K562 (cell line): ENCODE results near the gene PRRC2B. TPM values are rescaled to one million over a fixed set of nuclear protein-coding genes. Genes with fewer than 3 reads are reported as not detected.
A peak's percentile ranks its signal among the peaks of the same experiment; 100 is the strongest.

ENCODE experiments used
- ATAC-seq: fragments of 200-7000 bp; cut with Tn5 transposase; 3 replicates; pipeline ENCODE4 v1.9.1; 2020; ENCODE audit warnings: moderate library complexity
- BruUV-seq: library from RNA; stranded (reverse); fragments of 400-500 nt; replicated peaks from 2 replicates; lab custom pipeline; 2021; lab: Mats Ljungman, UMichigan
- CTCF ChIA-PET: fragments of 300-600 bp; formaldehyde crosslinking; extraction: SDS; loops from one replicate; lab custom pipeline; 2021; ENCODE audit warnings: low intra/inter-chr PET ratio; lab: Yijun Ruan, JAX
- POLR2A ChIA-PET: fragments of 300-600, 350-650 bp; sonication (Branson Sonifier 250); formaldehyde crosslinking; extraction: SDS; loops from one replicate; lab custom pipeline; 2021; ENCODE audit warnings: antibody characterized with exemption, inconsistent platforms; lab: Yijun Ruan, JAX
- DNase-seq, 4 experiments: peaks; one replicate each; pipeline versions ENCODE4 v3.0.0 to v3.0.0-alpha.2; 2011 to 2018; ENCODE audit warnings: low spot score in 3 of 4, mixed read lengths in 3 of 4; ENCODE audit errors: extremely low read depth in 1 of 4
- FAIRE-seq: peaks from 2 replicates; lab custom pipeline; 2011; peaks lifted over from hg19 to GRCh38; lab: Jason Lieb, UNC
- H2AFZ ChIP-seq: 2 replicates; pipeline ENCODE4 v1.6.0; 2011; ENCODE audit warnings: low read depth, low read length, control low read depth, inconsistent platforms
- H3K27ac ChIP-seq: fragments of 200-600 bp; 3 replicates; pipeline ENCODE4 v1.8.0; 2011; ENCODE audit warnings: low read depth, mild to moderate bottlenecking, control low read depth, inconsistent platforms, low read length, moderate library complexity, mixed read lengths; ENCODE audit errors: extremely low read depth
- H3K27me3 ChIP-seq, 2 experiments: fragments of 300-600 bp in 1 of 2; 2 replicates in 1 of 2; 3 replicates in 1 of 2; pipeline versions ENCODE4 v1.6.0 to v1.8.0; 2011; ENCODE audit warnings: inconsistent platforms in 2 of 2, low read length in 2 of 2, mild to moderate bottlenecking in 1 of 2, mixed read lengths in 1 of 2, moderate library complexity in 1 of 2; ENCODE audit not compliant: control insufficient read depth in 2 of 2, insufficient read depth in 2 of 2
- H3K36me3 ChIP-seq: fragments of 300-600 bp; 3 replicates; pipeline ENCODE4 v1.8.0; 2011; ENCODE audit warnings: mild to moderate bottlenecking, low read length, inconsistent platforms; ENCODE audit not compliant: control insufficient read depth, insufficient read depth
- H3K4me1 ChIP-seq, 2 experiments: fragments of 200-600 bp in 1 of 2; replicated peaks in 1 of 2; 2 replicates in 1 of 2; 3 replicates in 1 of 2; pipeline versions ENCODE4 v1.5.1 to v1.8.0; 2011; ENCODE audit warnings: inconsistent platforms in 2 of 2, low read length in 2 of 2, mild to moderate bottlenecking in 1 of 2, mixed read lengths in 1 of 2, moderate library complexity in 1 of 2; ENCODE audit not compliant: control insufficient read depth in 2 of 2, insufficient read depth in 2 of 2
- H3K4me2 ChIP-seq: 2 replicates; pipeline ENCODE4 v1.6.1; 2011; ENCODE audit warnings: low read length, control low read depth, inconsistent platforms, mixed read lengths; ENCODE audit not compliant: insufficient read depth
- H3K4me3 ChIP-seq: fragments of 200-600 bp; sonication (generic), shearing (Covaris generic); 2 replicates; pipeline ENCODE4 v1.5.1; 2016; ENCODE audit warnings: control low read depth, inconsistent platforms
- H3K79me2 ChIP-seq: fragments of 200-600 bp; 3 replicates; pipeline ENCODE4 v1.8.0; 2011; ENCODE audit warnings: low read length, inconsistent platforms; ENCODE audit not compliant: control insufficient read depth, insufficient read depth
- H3K9ac ChIP-seq, 2 experiments: 2 replicates each; pipeline versions ENCODE4 v1.6.0 to v1.6.1; 2011; ENCODE audit warnings: low read depth in 2 of 2, low read length in 2 of 2, control low read depth in 1 of 2, inconsistent platforms in 1 of 2, mild to moderate bottlenecking in 1 of 2, mixed read lengths in 1 of 2; ENCODE audit not compliant: insufficient read depth in 1 of 2
- H3K9me1 ChIP-seq: one replicate; pipeline ENCODE4 v1.6.0; 2011; ENCODE audit warnings: inconsistent platforms, mild to moderate bottlenecking, low read length, moderate library complexity; ENCODE audit not compliant: control insufficient read depth, insufficient read depth
- H3K9me3 ChIP-seq: replicated peaks from 2 replicates; pipeline ENCODE4 v1.5.1; 2011; ENCODE audit warnings: low read depth, low read length, inconsistent platforms; ENCODE audit not compliant: control insufficient read depth, insufficient read depth
- H4K20me1 ChIP-seq: replicated peaks from 2 replicates; pipeline ENCODE4 v1.6.1; 2011; ENCODE audit warnings: low read length, inconsistent platforms, mixed read lengths; ENCODE audit not compliant: control insufficient read depth, insufficient read depth
- ATF4 ChIP-seq: fragments of 450-650 bp; formaldehyde crosslinking; IDR thresholded peaks from 2 replicates; pipeline ENCODE4 v1.4.0; 2022; ENCODE audit warnings: mild to moderate bottlenecking, moderate library complexity
- BMI1 ChIP-seq: fragments of 150-350 bp; IDR thresholded peaks from 2 replicates; pipeline ENCODE4 v1.6.1; 2014; ENCODE audit warnings: low read length
- FOS ChIP-seq: IDR thresholded peaks from 3 replicates; pipeline ENCODE4 v1.6.1; 2011; ENCODE audit not compliant: insufficient read length; ENCODE audit errors: extremely low read depth
- NR3C1 ChIP-seq: sonication (generic); formaldehyde crosslinking; IDR thresholded peaks from 2 replicates; pipeline ENCODE4 v1.8.1; 2022; ENCODE audit warnings: missing genetic modification reagents
- SRF ChIP-seq, 2 experiments: fragments of 250-450, 450-650 bp in 1 of 2; sonication (Bioruptor Pico) in 1 of 2; sonication (generic) in 1 of 2; formaldehyde crosslinking; IDR thresholded peaks; 2 replicates each; pipeline versions ENCODE4 v1.5.0 to v1.5.1; 2020 to 2022; ENCODE audit warnings: mild to moderate bottlenecking in 1 of 2, missing genetic modification reagents in 1 of 2
- THRA ChIP-seq: fragments of 450-650 bp; IDR thresholded peaks from 2 replicates; pipeline ENCODE4 v1.6.1; 2017; ENCODE audit warnings: mild to moderate bottlenecking, moderate library complexity
- YBX1 ChIP-seq: fragments of 450-650 bp; IDR thresholded peaks from 2 replicates; pipeline ENCODE4 v1.7.1; 2016; ENCODE audit warnings: mild to moderate bottlenecking
- WGBS: fragments of 100-300 bp; shearing (Covaris generic); methylation state at CpG from one replicate; pipeline ENCODE4 v1.1.6; 2016; ENCODE audit warnings: low coverage, mixed read lengths; ENCODE audit not compliant: insufficient coverage; ENCODE audit errors: missing lambda C conversion rate; 5-methylcytosine and 5-hydroxymethylcytosine counted together
- in situ Hi-C: fragments of 300-500 bp; cut with MboI; formaldehyde crosslinking; loops from 4 replicates; pipeline ENCODE4 v1.15.0; 2018; ENCODE audit warnings: inconsistent platforms, mixed read lengths
- intact Hi-C: fragments of 100-400 bp; cut with micrococcal nuclease; formaldehyde crosslinking; loops from 2 replicates; pipeline ENCODE4 v1.14.2; 2022
- polyA plus RNA-seq, 8 experiments: library from polyadenylated mRNA; depleted of rRNA in 4 of 8; stranded (reverse) in 5 of 8; unstranded in 3 of 8; fragments of >200 nt; fragmentation: Nextera tagmentation in 2 of 8; fragmentation: Illumina TruSeq in 1 of 8; extraction: Ambion mirVana in 2 of 8; extraction: Trizol in 1 of 8; gene quantifications; 2 replicates each; pipeline versions ENCODE4 v1.2.1 to v1.2.3, GENCODE V29; 2011 to 2014; ENCODE audit warnings: inconsistent platforms in 1 of 8, missing spikeins in 1 of 8
- total RNA-seq, 7 experiments: library from RNA; depleted of rRNA in 6 of 7; stranded (reverse); fragments of >200 nt in 6 of 7; fragmentation: Illumina TruSeq in 2 of 7; extraction: Trizol in 2 of 7; gene quantifications; 2 replicates each; pipeline versions ENCODE4 v1.2.1 to v1.2.3, GENCODE V29; 2011 to 2021; ENCODE audit warnings: low replicate concordance in 1 of 7

The PRRC2B gene
- total and polyA plus RNA-seq, 9 of the 15 experiments (the other 6 are each of a cell fraction or from before 2014, with no cell fraction given) = 0.34 to 125 (median 30.9) TPM

DNA sequence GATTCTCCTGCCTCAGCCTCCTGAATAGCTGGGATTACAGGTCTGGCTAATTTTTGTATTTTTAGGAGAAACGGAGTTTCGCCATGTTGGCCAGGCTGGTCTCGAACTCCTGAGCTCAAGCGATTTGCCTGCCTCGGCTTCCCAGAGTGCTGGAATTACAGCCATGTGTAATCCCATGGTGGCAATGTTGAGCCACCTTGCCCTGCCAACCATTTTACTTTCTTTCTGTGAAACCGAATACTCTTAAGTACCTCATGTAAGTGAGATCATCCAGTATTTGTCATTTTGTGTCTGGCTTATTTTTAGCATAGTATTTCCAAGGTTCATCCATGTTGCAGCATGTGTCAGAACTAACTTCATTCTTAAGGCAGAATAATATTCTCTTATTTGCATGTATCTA lies 8.2 kb downstream of the PRRC2B start:
- WGBS = 90% methylated on average over 6 of the region's 6 CpGs
- FAIRE-seq = no peak
- peak in 1 of 4 experiments; percentile 1 for DNase-seq

More for the DNA sequence above, 8.2 kb downstream of the PRRC2B start:
- no peak overlapping the region for H3K4me2 ChIP-seq
- H3K4me3 ChIP-seq = no peak overlapping the region
- no peak for ATAC-seq
- peaks cover 36 to 44% of the 10 kb centered on the region in 2 experiments for H3K4me1 ChIP-seq
- no peak overlapping the region for H3K9ac ChIP-seq
- H3K36me3 ChIP-seq = peaks cover 36% of the 10 kb centered on the region
- ChIA-PET CTCF (no interaction called here), POLR2A (interaction anchor here (0.7 to 1.8 kb wide), 4 partner anchors 10 to 135 kb away, joined by 3 to 5 read pairs (median 4); no protein-coding TSS in a partner anchor)
- peaks cover 98% of the 10 kb centered on the region for H3K79me2 ChIP-seq
- no peaks in the 10 kb centered on the region for H3K27me3 ChIP-seq
- in situ Hi-C loops (no loop called here), intact Hi-C loops (no loop called here)
- peaks cover 70% of the 10 kb centered on the region for H4K20me1 ChIP-seq
- no peak overlapping the region for H3K27ac ChIP-seq
- BruUV-seq = no TSS peak
- no peaks in the 10 kb centered on the region for H3K9me3 ChIP-seq
- H3K9me1 ChIP-seq = peaks cover 19% of the 10 kb centered on the region
- TF ChIP-seq ATF4 (CRISPR knock-in tag) = no peak
- no peak for TF ChIP-seq NR3C1 (CRISPR knock-in tag)
- TF ChIP-seq YBX1 = no peak
- TF ChIP-seq FOS = no peak
- no peak for TF ChIP-seq SRF (CRISPR knock-in tag; IDR thresholded peaks at IDR 0.05)
- no peak for TF ChIP-seq THRA
- no peak for TF ChIP-seq BMI1
- no peak overlapping the region for H2AFZ ChIP-seq
